GM19328 (cell line): ENCODE measurements around the gene COBL.
"Not testable (repeated sequence)": the region's sequence is repeated elsewhere in the genome, so short reads cannot be mapped to it uniquely, and the experiment has no call there.

Source experiments
- ATAC-seq: cut with Tn5 transposase; IDR thresholded peaks from one replicate; pipeline ENCODE4 v1.9.1; 2021; ENCODE audit warnings: mild to moderate bottlenecking, moderate library complexity; ENCODE audit not compliant: unreplicated experiment

COBL gene

GRCh38 chr7:51213618-51214017 is 103.0 kb downstream of the COBL start:
- no peak for ATAC-seq

GRCh38 chr7:51210766-51211165 is 105.8 kb downstream of the COBL start:
- no peak for ATAC-seq

GRCh38 chr7:51209426-51209825 is 107.2 kb downstream of the COBL start:
- ATAC-seq: no peak

- ATAC-seq: not testable (repeated sequence)
Measured at GRCh38 chr7:51208125-51208524, 108.5 kb downstream of the COBL start.

- ATAC-seq: no peak
Measured at GRCh38 chr7:51198654-51199053, 118.0 kb downstream of the COBL start.

- ATAC-seq: no peak
Measured at GRCh38 chr7:51190969-51191368, 125.6 kb downstream of the COBL start.

- ATAC-seq: no peak
Measured at GRCh38 chr7:51189777-51190176, 126.8 kb downstream of the COBL start.

GRCh38 chr7:51188987-51189386 is 127.6 kb downstream of the COBL start:
- no peak for ATAC-seq

- ATAC-seq: no peak
Measured at GRCh38 chr7:51187941-51188340, 128.7 kb downstream of the COBL start.

GRCh38 chr7:51186531-51186930 is 130.1 kb downstream of the COBL start:
- ATAC-seq: no peak

- no peak for ATAC-seq
Measured at GRCh38 chr7:51182636-51183166, 133.9 kb downstream of the COBL start.

- no peak for ATAC-seq
Measured at GRCh38 chr7:51180092-51180491, 136.5 kb downstream of the COBL start.

GRCh38 chr7:51175992-51176388 is 140.6 kb downstream of the COBL start:
- ATAC-seq: no peak

GRCh38 chr7:51175316-51175991 is 141.2 kb downstream of the COBL start:
- no peak for ATAC-seq

GRCh38 chr7:51165337-51165736 is 151.3 kb downstream of the COBL start:
- no peak for ATAC-seq

- ATAC-seq: peak; percentile 88
Measured at GRCh38 chr7:51162724-51163329, 153.8 kb downstream of the COBL start.

GRCh38 chr7:51161937-51162336 is 154.7 kb downstream of the COBL start:
- no peak for ATAC-seq

GRCh38 chr7:51160990-51161615 is 155.5 kb downstream of the COBL start:
- ATAC-seq: peak; percentile 53

- no peak for ATAC-seq
Measured at GRCh38 chr7:51160411-51160810, 156.2 kb downstream of the COBL start.

- ATAC-seq: no peak
Measured at GRCh38 chr7:51158742-51159445, 157.7 kb downstream of the COBL start.

GRCh38 chr7:51158211-51158610 is 158.4 kb downstream of the COBL start:
- ATAC-seq: no peak
